Parathyroid adenoma (tissue), 2 donors: ENCODE data around the gene PPP2R5A.

Source experiments
- H2AFZ ChIP-seq: fragments of 300-600 bp; sonication (generic); one replicate; pipeline ENCODE4 v1.7.0; 2017; ENCODE audit warnings: antibody characterized with exemption, mild to moderate bottlenecking
- H3K27ac ChIP-seq: fragments of 300-600 bp; sonication (generic); one replicate; pipeline ENCODE4 v1.7.0; 2017
- H3K27me3 ChIP-seq: fragments of 300-600 bp; sonication (generic); one replicate; pipeline ENCODE4 v1.7.0; 2017; ENCODE audit warnings: low read length; ENCODE audit not compliant: control insufficient read depth, insufficient read depth
- H3K36me3 ChIP-seq: fragments of 300-600 bp; sonication (generic); one replicate; pipeline ENCODE4 v1.7.0; 2017; ENCODE audit warnings: low read length; ENCODE audit not compliant: control insufficient read depth, insufficient read depth
- H3K4me1 ChIP-seq: fragments of 300-600 bp; sonication (generic); one replicate; pipeline ENCODE4 v1.7.0; 2017; ENCODE audit warnings: control low read depth
- H3K4me2 ChIP-seq: fragments of 300-600 bp; sonication (generic); one replicate; pipeline ENCODE4 v1.7.0; 2017; ENCODE audit warnings: low read length
- H3K4me3 ChIP-seq: fragments of 300-600 bp; sonication (generic); one replicate; pipeline ENCODE4 v1.7.0; 2017; ENCODE audit warnings: low read depth, low read length
- H3K79me2 ChIP-seq: fragments of 300-600 bp; sonication (generic); one replicate; pipeline ENCODE4 v1.7.0; 2017; ENCODE audit warnings: control low read depth
- H3K9ac ChIP-seq: fragments of 300-600 bp; sonication (generic); one replicate; pipeline ENCODE4 v1.7.0; 2017; ENCODE audit warnings: mild to moderate bottlenecking
- H3K9me3 ChIP-seq: fragments of 300-600 bp; sonication (generic); one replicate; pipeline ENCODE4 v1.7.0; 2017; ENCODE audit warnings: low read length; ENCODE audit not compliant: control insufficient read depth
- CTCF ChIP-seq: fragments of 300-600 bp; sonication (generic); IDR thresholded peaks from one replicate; pipeline ENCODE4 v1.7.0; 2017; ENCODE audit warnings: antibody characterized with exemption, mild to moderate bottlenecking
- donor health status: primary hyperparathyroidism.

The PPP2R5A gene

GRCh38 chr1:212323066-212323465 lies 37.9 kb downstream of the PPP2R5A start:
- H3K79me2 ChIP-seq, result no peaks in the 10 kb centered on the region
- H3K27ac ChIP-seq, result no peak overlapping the region
- H3K9ac ChIP-seq, result no peak overlapping the region
- no peaks in the 10 kb centered on the region for H3K9me3 ChIP-seq
- TF ChIP-seq CTCF, result no peak
- H2AFZ ChIP-seq, result no peak overlapping the region
- no peak overlapping the region for H3K4me2 ChIP-seq
- H3K36me3 ChIP-seq, result no peaks in the 10 kb centered on the region
- no peak overlapping the region for H3K4me3 ChIP-seq
- H3K27me3 ChIP-seq, result no peaks in the 10 kb centered on the region
- no peaks in the 10 kb centered on the region for H3K4me1 ChIP-seq

- Histone ChIP-seq H3K4me3 (no peak overlapping the region), H2AFZ (no peak overlapping the region), H3K9me3 (no peaks in the 10 kb centered on the region), H3K27me3 (no peaks in the 10 kb centered on the region), H3K27ac (no peak overlapping the region), H3K4me2 (no peak overlapping the region), H3K4me1 (no peaks in the 10 kb centered on the region), H3K79me2 (no peaks in the 10 kb centered on the region), H3K36me3 (no peaks in the 10 kb centered on the region), H3K9ac (no peak overlapping the region)
- no peak for TF ChIP-seq CTCF
Observed at GRCh38 chr1:212326541-212326940, 41.3 kb downstream of the PPP2R5A start.

DNA sequence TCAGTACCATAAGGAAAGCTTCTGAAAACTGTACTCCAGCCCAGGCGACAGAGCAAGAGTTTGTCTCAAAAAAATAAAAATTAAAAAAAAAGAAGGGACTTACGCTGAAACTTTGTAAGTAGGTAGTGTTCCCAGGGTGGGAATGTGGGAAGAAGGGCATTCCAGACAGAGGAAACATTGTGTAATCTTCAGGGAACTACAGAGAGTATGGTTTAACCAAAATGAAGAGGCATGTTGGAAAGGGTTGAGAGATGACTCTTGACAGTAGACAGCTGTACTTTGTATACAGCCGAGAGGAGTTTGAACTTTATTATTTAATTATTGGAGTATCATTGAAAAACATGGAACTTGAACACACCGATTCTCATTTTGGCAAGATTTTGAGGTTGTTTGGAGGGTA lies 43.0 kb downstream of the PPP2R5A start:
- no peak for TF ChIP-seq CTCF

DNA sequence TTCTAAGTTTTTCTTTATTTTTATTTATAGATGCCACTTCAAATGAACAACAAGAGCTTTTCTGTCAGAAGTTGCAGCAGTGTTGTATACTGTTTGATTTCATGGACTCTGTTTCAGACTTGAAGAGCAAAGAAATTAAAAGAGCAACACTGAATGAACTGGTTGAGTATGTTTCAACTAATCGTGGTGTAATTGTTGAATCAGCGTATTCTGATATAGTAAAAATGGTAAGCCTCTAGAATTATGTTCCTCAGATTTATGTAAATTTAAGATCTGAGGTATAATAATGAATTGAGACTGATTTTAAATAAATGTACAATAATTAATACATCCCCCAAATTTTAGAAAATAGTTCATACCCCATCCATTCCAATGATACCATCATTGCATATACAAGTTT lies 43.9 kb downstream of the PPP2R5A start:
- H3K9me3 ChIP-seq, result no peaks in the 10 kb centered on the region

More for the DNA sequence above, 43.0 kb downstream of the PPP2R5A start:
- Histone ChIP-seq H2AFZ (no peak overlapping the region), H3K27ac (no peak overlapping the region), H3K27me3 (no peaks in the 10 kb centered on the region), H3K4me1 (no peaks in the 10 kb centered on the region), H3K79me2 (no peaks in the 10 kb centered on the region), H3K9me3 (no peaks in the 10 kb centered on the region), H3K36me3 (no peaks in the 10 kb centered on the region), H3K4me2 (no peak overlapping the region), H3K9ac (no peak overlapping the region), H3K4me3 (no peak overlapping the region)

More for the DNA sequence above, 43.9 kb downstream of the PPP2R5A start:
- H3K27ac ChIP-seq, result no peak overlapping the region
- H3K9ac ChIP-seq, result no peak overlapping the region
- H3K79me2 ChIP-seq, result no peaks in the 10 kb centered on the region
- H2AFZ ChIP-seq, result no peak overlapping the region
- no peak for TF ChIP-seq CTCF
- no peaks in the 10 kb centered on the region for H3K4me1 ChIP-seq
- no peak overlapping the region for H3K4me3 ChIP-seq
- no peaks in the 10 kb centered on the region for H3K36me3 ChIP-seq
- H3K27me3 ChIP-seq, result no peaks in the 10 kb centered on the region
- no peak overlapping the region for H3K4me2 ChIP-seq
